PC-9 (cell line): ENCODE measurements around the gene MRPL32.

Experiments
- CTCF ChIP-seq: fragments of 200-600 bp; sonication (generic); conservative IDR thresholded peaks from 2 replicates; pipeline ENCODE4 v1.6.1; 2017; ENCODE audit warnings: mixed run types, antibody characterized with exemption, mild to moderate bottlenecking, moderate library complexity
- EZH2 ChIP-seq: fragments of 200-600 bp; sonication (generic); IDR thresholded peaks from 2 replicates; pipeline ENCODE4 v1.8.0; 2017; ENCODE audit warnings: antibody characterized with exemption, low read depth

- TF ChIP-seq CTCF (no peak), EZH2 (no peak)
These were observed 32.1 kb downstream of the MRPL32 start for GRCh38 chr7:42964293-42964692.
